Measurements from ENCODE around the gene ISL2. TPM values are rescaled to one million over a fixed set of nuclear protein-coding genes. Genes with fewer than 3 reads are reported as not detected.

The ISL2 gene
- total and polyA plus RNA-seq, 3 experiments from 2014 or later: 0.15 to 0.22 TPM; not detected in 1

GRCh38 chr15:76345880-76346668 lies 9.5 kb downstream of the ISL2 start:
- no peak overlapping the region for H3K27ac ChIP-seq (ENCODE audit: low read depth, low read length)
- peaks cover 53% of the 10 kb centered on the region for H3K27me3 ChIP-seq (ENCODE audit: insufficient read depth, low read length, poor library complexity, severe bottlenecking)
- peaks cover 20 to 33% (median 31%) of the 10 kb centered on the region in 3 donors for H3K4me1 Mint-ChIP-seq
- no peaks in the 10 kb centered on the region for H3K9me3 ChIP-seq (ENCODE audit: low read length)
- H3K36me3 Mint-ChIP-seq: peaks cover 6 to 9% (median 8%) of the 10 kb centered on the region in 3 donors
- ChIA-PET CTCF (interaction anchor here (1.2 to 2.1 kb wide), 2 partner anchors 10 to 13 kb away, joined by 4 to 7 read pairs; partner anchors contain the start of gene ISL2), POLR2A (interaction anchor here (0.6 to 1.8 kb wide), 2 partner anchors 10 to 16 kb away, joined by 6 to 10 read pairs; partner anchors contain the start of gene ISL2)
- H3K9me3 Mint-ChIP-seq: no peaks in the 10 kb centered on the region
- peak in 1 of 5 donors; percentile 9 for DNase-seq
- no peak overlapping the region for H3K4me3 ChIP-seq (ENCODE audit: low read length)
- H3K27me3 Mint-ChIP-seq: peaks cover 56 to 57% of the 10 kb centered on the region in 2 donors
- peak overlapping the region in 3 of 8 donors; percentile 5 to 41 (median 16) for H3K27ac Mint-ChIP-seq
- no peaks in the 10 kb centered on the region for H3K36me3 ChIP-seq (ENCODE audit: insufficient read depth, low read length)
- peak overlapping the region; percentile 41 to 91 (median 68) for H3K4me3 Mint-ChIP-seq
- peaks cover 26% of the 10 kb centered on the region for H3K4me1 ChIP-seq (ENCODE audit: insufficient read depth, low read length)

GRCh38 chr15:76346669-76347481 lies 10.3 kb downstream of the ISL2 start:
- Histone ChIP-seq H3K36me3 (ENCODE audit: insufficient read depth, low read length) (no peaks in the 10 kb centered on the region), H3K4me3 (ENCODE audit: low read length) (no peak overlapping the region), H3K4me1 (ENCODE audit: insufficient read depth, low read length) (peaks cover 20% of the 10 kb centered on the region), H3K27ac (ENCODE audit: low read depth, low read length) (no peak overlapping the region), H3K9me3 (ENCODE audit: low read length) (no peaks in the 10 kb centered on the region), H3K27me3 (ENCODE audit: insufficient read depth, low read length, poor library complexity, severe bottlenecking) (peaks cover 47% of the 10 kb centered on the region)
- Mint-ChIP-seq H3K36me3 (peaks cover 7 to 9% (median 8%) of the 10 kb centered on the region in 3 donors), H3K4me3 (peak overlapping the region in 5 of 7 donors; percentile 41 to 55 (median 54)), H3K9me3 (no peaks in the 10 kb centered on the region), H3K27ac (no peak overlapping the region), H3K4me1 (peaks cover 15 to 26% (median 26%) of the 10 kb centered on the region in 3 donors), H3K27me3 (peaks cover 50 to 51% of the 10 kb centered on the region in 2 donors)
- POLR2A ChIA-PET: interaction anchor here (0.6 kb wide), 1 partner anchor 15 kb away, joined by 10 read pairs; no protein-coding TSS in a partner anchor
- CTCF ChIA-PET: interaction anchor here (1.2 to 2.1 kb wide), 2 partner anchors 11 to 14 kb away, joined by 4 to 7 read pairs; partner anchors contain the start of gene ISL2
- no peak for DNase-seq

GRCh38 chr15:76347482-76348055 lies 11.0 kb downstream of the ISL2 start:
- Mint-ChIP-seq H3K9me3 (no peaks in the 10 kb centered on the region), H3K4me1 (peaks cover 12 to 21% (median 21%) of the 10 kb centered on the region in 3 donors), H3K27me3 (peaks cover 45 to 48% of the 10 kb centered on the region in 2 donors), H3K27ac (peak overlapping the region in 1 of 8 donors; percentile 54), H3K36me3 (peaks cover 7 to 9% (median 8%) of the 10 kb centered on the region in 3 donors), H3K4me3 (peak overlapping the region in 2 of 7 donors; percentile 14 to 35)
- peaks cover 42% of the 10 kb centered on the region for H3K27me3 ChIP-seq (ENCODE audit: insufficient read depth, low read length, poor library complexity, severe bottlenecking)
- H3K4me1 ChIP-seq (ENCODE audit: insufficient read depth, low read length): peaks cover 15% of the 10 kb centered on the region
- no peak for DNase-seq
- H3K4me3 ChIP-seq (ENCODE audit: low read length): no peak overlapping the region
- ChIA-PET POLR2A (no interaction called here), CTCF (interaction anchor here (1.2 kb wide), 1 partner anchor 14 kb away, joined by 4 read pairs; no protein-coding TSS in a partner anchor)
- no peaks in the 10 kb centered on the region for H3K36me3 ChIP-seq (ENCODE audit: insufficient read depth, low read length)
- no peaks in the 10 kb centered on the region for H3K9me3 ChIP-seq (ENCODE audit: low read length)
- no peak overlapping the region for H3K27ac ChIP-seq (ENCODE audit: low read depth, low read length)

GRCh38 chr15:76349301-76350070 lies 12.9 kb downstream of the ISL2 start:
- Mint-ChIP-seq H3K9me3 (no peaks in the 10 kb centered on the region), H3K36me3 (peaks cover 8 to 13% (median 12%) of the 10 kb centered on the region in 3 donors), H3K4me3 (no peak overlapping the region), H3K4me1 (peaks cover 9 to 16% (median 14%) of the 10 kb centered on the region in 3 donors), H3K27ac (peak overlapping the region in 1 of 8 donors; percentile 70), H3K27me3 (peaks cover 30 to 31% of the 10 kb centered on the region in 2 donors)
- Histone ChIP-seq H3K4me3 (ENCODE audit: low read length) (no peak overlapping the region), H3K9me3 (ENCODE audit: low read length) (no peaks in the 10 kb centered on the region), H3K27me3 (ENCODE audit: insufficient read depth, low read length, poor library complexity, severe bottlenecking) (peaks cover 28% of the 10 kb centered on the region), H3K27ac (ENCODE audit: low read depth, low read length) (no peak overlapping the region), H3K4me1 (ENCODE audit: insufficient read depth, low read length) (peaks cover 15% of the 10 kb centered on the region), H3K36me3 (ENCODE audit: insufficient read depth, low read length) (no peaks in the 10 kb centered on the region)
- CTCF ChIA-PET: no interaction called here
- no peak for DNase-seq
- POLR2A ChIA-PET: no interaction called here

- no peak for DNase-seq
- Mint-ChIP-seq H3K27ac (no peak overlapping the region), H3K36me3 (peaks cover 3 to 14% (median 13%) of the 10 kb centered on the region in 3 donors), H3K27me3 (peaks cover 3 to 8% of the 10 kb centered on the region in 2 donors), H3K4me1 (no peaks in the 10 kb centered on the region), H3K4me3 (no peak overlapping the region), H3K9me3 (no peaks in the 10 kb centered on the region)
- CTCF ChIA-PET: no interaction called here
- Histone ChIP-seq H3K9me3 (ENCODE audit: low read length) (no peaks in the 10 kb centered on the region), H3K27me3 (ENCODE audit: insufficient read depth, low read length, poor library complexity, severe bottlenecking) (no peaks in the 10 kb centered on the region), H3K4me1 (ENCODE audit: insufficient read depth, low read length) (no peaks in the 10 kb centered on the region), H3K4me3 (ENCODE audit: low read length) (no peak overlapping the region), H3K36me3 (ENCODE audit: insufficient read depth, low read length) (no peaks in the 10 kb centered on the region), H3K27ac (ENCODE audit: low read depth, low read length) (no peak overlapping the region)
- POLR2A ChIA-PET: no interaction called here
Measured at GRCh38 chr15:76353023-76353577, 16.5 kb downstream of the ISL2 start.

- no peaks in the 10 kb centered on the region for H3K4me1 ChIP-seq (ENCODE audit: insufficient read depth, low read length)
- peaks cover 0 to 5% of the 10 kb centered on the region in 2 donors for H3K27me3 Mint-ChIP-seq
- H3K27ac ChIP-seq (ENCODE audit: low read depth, low read length): no peak overlapping the region
- peaks cover 0 to 12% (median 10%) of the 10 kb centered on the region in 3 donors for H3K36me3 Mint-ChIP-seq
- H3K27ac Mint-ChIP-seq: no peak overlapping the region
- CTCF ChIA-PET: no interaction called here
- no peak overlapping the region for H3K4me3 ChIP-seq (ENCODE audit: low read length)
- no peak overlapping the region for H3K4me3 Mint-ChIP-seq
- no peaks in the 10 kb centered on the region for H3K27me3 ChIP-seq (ENCODE audit: insufficient read depth, low read length, poor library complexity, severe bottlenecking)
- no peaks in the 10 kb centered on the region for H3K4me1 Mint-ChIP-seq
- no peaks in the 10 kb centered on the region for H3K36me3 ChIP-seq (ENCODE audit: insufficient read depth, low read length)
- no peaks in the 10 kb centered on the region for H3K9me3 ChIP-seq (ENCODE audit: low read length)
- no peaks in the 10 kb centered on the region for H3K9me3 Mint-ChIP-seq
- no peak for DNase-seq
- POLR2A ChIA-PET: no interaction called here
Measured at GRCh38 chr15:76353903-76354302, 17.3 kb downstream of the ISL2 start.

GRCh38 chr15:76354823-76355440 lies 18.4 kb downstream of the ISL2 start:
- H3K27me3 Mint-ChIP-seq: peaks cover 0 to 5% of the 10 kb centered on the region in 2 donors
- Histone ChIP-seq H3K4me3 (ENCODE audit: low read length) (no peak overlapping the region), H3K4me1 (ENCODE audit: insufficient read depth, low read length) (no peaks in the 10 kb centered on the region), H3K27ac (ENCODE audit: low read depth, low read length) (no peak overlapping the region), H3K9me3 (ENCODE audit: low read length) (no peaks in the 10 kb centered on the region), H3K36me3 (ENCODE audit: insufficient read depth, low read length) (no peaks in the 10 kb centered on the region), H3K27me3 (ENCODE audit: insufficient read depth, low read length, poor library complexity, severe bottlenecking) (no peaks in the 10 kb centered on the region)
- no peak for DNase-seq
- CTCF ChIA-PET: no interaction called here
- H3K36me3 Mint-ChIP-seq: peaks cover 0 to 12% (median 7%) of the 10 kb centered on the region in 3 donors
- H3K9me3 Mint-ChIP-seq: no peaks in the 10 kb centered on the region
- H3K4me1 Mint-ChIP-seq: no peaks in the 10 kb centered on the region
- POLR2A ChIA-PET: no interaction called here
- no peak overlapping the region for H3K4me3 Mint-ChIP-seq
- no peak overlapping the region for H3K27ac Mint-ChIP-seq

All from CD8-positive, alpha-beta memory T cell (primary cell).